ENCODE results near the gene WDFY4.

WDFY4 gene

GRCh38 chr10:48901319-48901718, 216.6 kb downstream of the WDFY4 start:
- Histone ChIP-seq H3K9me3 (ENCODE audit: insufficient read depth, low read length) (no peaks in the 10 kb centered on the region), H2AFZ (ENCODE audit: low read depth, low read length, severe bottlenecking) (no peak overlapping the region), H3K4me3 (ENCODE audit: insufficient read depth, low read length, poor library complexity, severe bottlenecking) (no peak overlapping the region), H3K9ac (ENCODE audit: low read length) (no peak overlapping the region), H4K20me1 (ENCODE audit: low read depth, low read length) (no peaks in the 10 kb centered on the region), H3K4me2 (ENCODE audit: low read depth, low read length, poor library complexity, severe bottlenecking) (no peak overlapping the region), H3K27me3 (ENCODE audit: low read length) (no peaks in the 10 kb centered on the region), H3K9me2 (replicated peaks; ENCODE audit: insufficient read depth, low read length) (no peaks in the 10 kb centered on the region), H3K79me2 (ENCODE audit: insufficient read depth, low read length) (no peaks in the 10 kb centered on the region), H3K36me3 (ENCODE audit: low read length) (no peaks in the 10 kb centered on the region), H3K27ac (ENCODE audit: low read depth, low read length) (no peak overlapping the region), H3F3A (ENCODE audit: insufficient read depth) (no peaks in the 10 kb centered on the region)
- TF ChIP-seq, protein P1, sequence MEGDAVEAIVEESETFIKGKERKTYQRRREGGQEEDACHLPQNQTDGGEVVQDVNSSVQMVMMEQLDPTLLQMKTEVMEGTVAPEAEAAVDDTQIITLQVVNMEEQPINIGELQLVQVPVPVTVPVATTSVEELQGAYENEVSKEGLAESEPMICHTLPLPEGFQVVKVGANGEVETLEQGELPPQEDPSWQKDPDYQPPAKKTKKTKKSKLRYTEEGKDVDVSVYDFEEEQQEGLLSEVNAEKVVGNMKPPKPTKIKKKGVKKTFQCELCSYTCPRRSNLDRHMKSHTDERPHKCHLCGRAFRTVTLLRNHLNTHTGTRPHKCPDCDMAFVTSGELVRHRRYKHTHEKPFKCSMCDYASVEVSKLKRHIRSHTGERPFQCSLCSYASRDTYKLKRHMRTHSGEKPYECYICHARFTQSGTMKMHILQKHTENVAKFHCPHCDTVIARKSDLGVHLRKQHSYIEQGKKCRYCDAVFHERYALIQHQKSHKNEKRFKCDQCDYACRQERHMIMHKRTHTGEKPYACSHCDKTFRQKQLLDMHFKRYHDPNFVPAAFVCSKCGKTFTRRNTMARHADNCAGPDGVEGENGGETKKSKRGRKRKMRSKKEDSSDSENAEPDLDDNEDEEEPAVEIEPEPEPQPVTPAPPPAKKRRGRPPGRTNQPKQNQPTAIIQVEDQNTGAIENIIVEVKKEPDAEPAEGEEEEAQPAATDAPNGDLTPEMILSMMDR (IDR thresholded peaks at IDR 0.05; ENCODE audit: insufficient read depth, low read length, poor library complexity, severe bottlenecking), result no peak
- TF ChIP-seq EZH2phosphoT487 (conservative IDR thresholded peaks at IDR 0.05; ENCODE audit: low read length), result no peak

DNA sequence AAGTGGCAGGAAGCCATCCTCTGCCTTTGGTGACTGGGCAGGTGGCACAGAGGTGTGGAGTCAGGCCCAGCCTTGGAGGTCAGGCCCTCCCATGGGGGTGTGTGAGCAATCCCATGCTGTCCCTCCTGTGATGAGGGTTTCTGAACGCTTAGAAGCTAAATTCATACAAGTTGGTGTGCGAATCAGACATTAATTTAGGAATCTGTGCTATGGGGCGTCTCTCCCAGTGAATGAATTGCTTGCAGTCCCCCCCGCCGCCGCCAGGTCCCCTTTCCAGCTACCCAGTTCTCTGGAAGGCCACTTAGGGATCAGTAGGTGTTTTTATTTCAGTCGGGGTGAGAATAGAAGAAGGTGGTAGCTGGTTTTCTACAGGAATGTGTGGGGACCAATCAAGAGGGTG, 217.4 kb downstream of the WDFY4 start:
- Histone ChIP-seq H3K79me2 (ENCODE audit: insufficient read depth, low read length) (no peaks in the 10 kb centered on the region), H3K36me3 (ENCODE audit: low read length) (no peaks in the 10 kb centered on the region), H3K9me3 (ENCODE audit: insufficient read depth, low read length) (no peaks in the 10 kb centered on the region)

GRCh38 chr10:48903151-48903550, 218.5 kb downstream of the WDFY4 start:
- no peak overlapping the region for H3K27ac ChIP-seq (ENCODE audit: low read depth, low read length)
- TF ChIP-seq EZH2phosphoT487 (conservative IDR thresholded peaks at IDR 0.05; ENCODE audit: low read length), result no peak
- TF ChIP-seq, protein P1 (IDR thresholded peaks at IDR 0.05; ENCODE audit: insufficient read depth, low read length, poor library complexity, severe bottlenecking), result no peak
- H4K20me1 ChIP-seq (ENCODE audit: low read depth, low read length), result no peaks in the 10 kb centered on the region
- H3K9ac ChIP-seq (ENCODE audit: low read length), result no peak overlapping the region
- no peaks in the 10 kb centered on the region for H3K27me3 ChIP-seq (ENCODE audit: low read length)
- no peak overlapping the region for H3K4me2 ChIP-seq (ENCODE audit: low read depth, low read length, poor library complexity, severe bottlenecking)
- H2AFZ ChIP-seq (ENCODE audit: low read depth, low read length, severe bottlenecking), result no peak overlapping the region
- H3K9me2 ChIP-seq (replicated peaks; ENCODE audit: insufficient read depth, low read length), result no peaks in the 10 kb centered on the region
- H3K4me3 ChIP-seq (ENCODE audit: insufficient read depth, low read length, poor library complexity, severe bottlenecking), result no peak overlapping the region
- H3K36me3 ChIP-seq (ENCODE audit: low read length), result no peaks in the 10 kb centered on the region
- H3F3A ChIP-seq (ENCODE audit: insufficient read depth), result no peaks in the 10 kb centered on the region
- no peaks in the 10 kb centered on the region for H3K9me3 ChIP-seq (ENCODE audit: insufficient read depth, low read length)
- H3K79me2 ChIP-seq (ENCODE audit: insufficient read depth, low read length), result no peaks in the 10 kb centered on the region

More for the DNA sequence above, 217.4 kb downstream of the WDFY4 start:
- TF ChIP-seq EZH2phosphoT487 (conservative IDR thresholded peaks at IDR 0.05; ENCODE audit: low read length), result no peak
- TF ChIP-seq, protein P1 (IDR thresholded peaks at IDR 0.05; ENCODE audit: insufficient read depth, low read length, poor library complexity, severe bottlenecking), result no peak
- Histone ChIP-seq H3K4me3 (ENCODE audit: insufficient read depth, low read length, poor library complexity, severe bottlenecking) (no peak overlapping the region), H3K9me2 (replicated peaks; ENCODE audit: insufficient read depth, low read length) (no peaks in the 10 kb centered on the region), H4K20me1 (ENCODE audit: low read depth, low read length) (no peaks in the 10 kb centered on the region), H3K27ac (ENCODE audit: low read depth, low read length) (no peak overlapping the region), H3K27me3 (ENCODE audit: low read length) (no peaks in the 10 kb centered on the region), H3K9ac (ENCODE audit: low read length) (no peak overlapping the region), H3K4me2 (ENCODE audit: low read depth, low read length, poor library complexity, severe bottlenecking) (no peak overlapping the region), H2AFZ (ENCODE audit: low read depth, low read length, severe bottlenecking) (no peak overlapping the region), H3F3A (ENCODE audit: insufficient read depth) (no peaks in the 10 kb centered on the region)
